Nephron progenitor cell (in vitro differentiated cells): ENCODE data around the gene HMOX1.
"Not testable (repeated sequence)": the region's sequence is repeated elsewhere in the genome, so short reads cannot be mapped to it uniquely, and the experiment has no call there.

Experiments used
- DNase-seq: peaks from one replicate; pipeline ENCODE4 v3.0.0; 2021
- H3K27ac Mint-ChIP-seq: 2 replicates; pipeline ENCODE4 v1.8.0; 2021; ENCODE audit warnings: mild to moderate bottlenecking, moderate library complexity, mixed read lengths
- H3K27me3 Mint-ChIP-seq: 2 replicates; pipeline ENCODE4 v1.8.0; 2021; ENCODE audit warnings: mild to moderate bottlenecking, low read depth, mixed read lengths; ENCODE audit not compliant: poor library complexity
- H3K36me3 Mint-ChIP-seq: 2 replicates; pipeline ENCODE4 v1.8.0; 2021; ENCODE audit warnings: low read depth, mixed read lengths
- H3K4me1 Mint-ChIP-seq: 2 replicates; pipeline ENCODE4 v1.8.0; 2021; ENCODE audit warnings: mixed read lengths
- H3K4me3 Mint-ChIP-seq: 2 replicates; pipeline ENCODE4 v1.8.0; 2021; ENCODE audit warnings: mild to moderate bottlenecking, moderate library complexity, mixed read lengths
- H3K9me3 Mint-ChIP-seq: 2 replicates; pipeline ENCODE4 v1.8.0; 2021; ENCODE audit warnings: mild to moderate bottlenecking, moderate library complexity, mixed read lengths
- TF ChIP-seq, protein P1 (sequence below): fragments of 200-600 bp; sonication (generic); IDR thresholded peaks from 2 replicates; pipeline ENCODE4 v1.5.0; 2021; ENCODE audit warnings: antibody characterized with exemption

HMOX1 gene

DNA sequence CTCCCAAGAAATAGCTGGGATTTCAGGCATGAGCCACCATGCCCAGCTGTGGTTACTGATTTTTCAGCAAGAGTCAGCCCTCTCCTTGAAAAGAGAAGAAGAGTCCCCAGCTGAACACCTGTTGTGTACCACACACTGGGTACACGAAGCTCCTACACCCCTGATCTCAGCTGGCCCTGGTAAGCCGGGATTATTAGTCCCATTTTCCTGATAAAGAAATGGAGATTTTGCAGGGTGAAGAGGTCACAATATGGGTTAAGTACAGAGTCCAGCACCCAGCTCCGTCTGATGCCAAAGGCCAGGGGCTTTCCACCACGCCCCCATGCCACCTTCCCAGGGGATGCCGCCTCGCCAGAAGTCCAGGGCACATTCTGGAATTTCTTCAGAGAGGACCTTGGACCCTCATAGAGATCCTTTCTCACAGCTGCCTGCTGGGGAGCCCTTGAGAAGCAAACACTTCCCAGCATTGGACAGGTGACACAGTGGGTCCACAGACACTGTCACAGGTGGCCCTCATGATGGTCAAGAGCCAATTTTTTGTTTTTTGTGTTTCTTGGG lies 19.8 kb upstream of the HMOX1 start:
- TF ChIP-seq, protein P1, sequence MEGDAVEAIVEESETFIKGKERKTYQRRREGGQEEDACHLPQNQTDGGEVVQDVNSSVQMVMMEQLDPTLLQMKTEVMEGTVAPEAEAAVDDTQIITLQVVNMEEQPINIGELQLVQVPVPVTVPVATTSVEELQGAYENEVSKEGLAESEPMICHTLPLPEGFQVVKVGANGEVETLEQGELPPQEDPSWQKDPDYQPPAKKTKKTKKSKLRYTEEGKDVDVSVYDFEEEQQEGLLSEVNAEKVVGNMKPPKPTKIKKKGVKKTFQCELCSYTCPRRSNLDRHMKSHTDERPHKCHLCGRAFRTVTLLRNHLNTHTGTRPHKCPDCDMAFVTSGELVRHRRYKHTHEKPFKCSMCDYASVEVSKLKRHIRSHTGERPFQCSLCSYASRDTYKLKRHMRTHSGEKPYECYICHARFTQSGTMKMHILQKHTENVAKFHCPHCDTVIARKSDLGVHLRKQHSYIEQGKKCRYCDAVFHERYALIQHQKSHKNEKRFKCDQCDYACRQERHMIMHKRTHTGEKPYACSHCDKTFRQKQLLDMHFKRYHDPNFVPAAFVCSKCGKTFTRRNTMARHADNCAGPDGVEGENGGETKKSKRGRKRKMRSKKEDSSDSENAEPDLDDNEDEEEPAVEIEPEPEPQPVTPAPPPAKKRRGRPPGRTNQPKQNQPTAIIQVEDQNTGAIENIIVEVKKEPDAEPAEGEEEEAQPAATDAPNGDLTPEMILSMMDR, result no peak
- Mint-ChIP-seq H3K36me3 (no peaks in the 10 kb centered on the region), H3K27me3 (peaks cover 7% of the 10 kb centered on the region), H3K4me3 (no peak overlapping the region), H3K27ac (no peak overlapping the region), H3K4me1 (peaks cover 4% of the 10 kb centered on the region), H3K9me3 (no peaks in the 10 kb centered on the region)
- no peak for DNase-seq

DNA sequence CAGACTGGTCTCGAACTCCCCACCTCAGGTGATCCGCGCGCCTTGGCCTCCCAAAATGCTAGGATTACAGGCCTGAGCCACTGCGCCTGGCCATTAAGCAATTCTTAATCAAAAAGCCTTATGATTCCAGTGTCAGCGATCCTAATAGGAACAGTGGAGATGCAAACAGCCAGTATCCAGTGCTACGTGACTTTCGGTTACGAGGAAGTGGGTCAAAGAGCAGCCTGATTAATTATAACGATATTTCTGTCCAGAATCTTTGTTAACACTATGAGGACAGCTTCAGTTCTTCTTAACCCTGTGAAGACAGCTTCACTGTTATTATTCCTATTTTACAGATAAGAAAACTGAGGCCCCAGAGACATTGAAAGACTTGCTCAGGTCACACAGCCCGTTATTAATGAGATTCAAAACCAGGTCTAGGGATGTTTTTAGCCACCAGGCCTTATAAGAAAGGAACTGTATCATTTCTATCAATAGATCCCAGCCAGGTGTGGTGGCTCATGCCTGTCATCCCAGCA lies 17.3 kb upstream of the HMOX1 start:
- H3K27ac Mint-ChIP-seq, result no peak overlapping the region
- no peaks in the 10 kb centered on the region for H3K36me3 Mint-ChIP-seq
- H3K4me3 Mint-ChIP-seq, result no peak overlapping the region
- peaks cover 5% of the 10 kb centered on the region for H3K4me1 Mint-ChIP-seq
- no peak for DNase-seq
- TF ChIP-seq, protein P1, result no peak
- peaks cover 16% of the 10 kb centered on the region for H3K27me3 Mint-ChIP-seq
- H3K9me3 Mint-ChIP-seq, result no peaks in the 10 kb centered on the region

DNA sequence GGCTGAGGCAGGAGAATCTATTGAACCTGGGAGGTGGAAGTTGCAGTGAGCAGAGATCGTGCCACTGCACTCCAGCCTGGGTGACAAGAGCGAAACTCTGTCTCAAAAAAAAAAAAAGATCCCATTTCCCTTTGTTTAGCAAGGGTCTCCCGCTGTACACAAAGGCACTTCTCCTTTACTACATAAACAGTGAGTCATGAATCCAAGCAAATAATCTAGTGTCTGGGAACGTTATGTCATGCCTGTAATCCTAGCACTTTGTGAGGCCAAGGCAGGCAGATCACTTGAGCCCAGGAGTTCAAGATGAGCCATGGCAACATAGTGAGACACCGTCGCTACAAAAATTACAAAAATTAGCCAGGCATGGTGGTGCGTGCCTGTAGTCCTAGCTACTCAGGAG lies 16.7 kb upstream of the HMOX1 start:
- not testable (repeated sequence) for H3K4me3 Mint-ChIP-seq, DNase-seq, H3K36me3 Mint-ChIP-seq, H3K9me3 Mint-ChIP-seq
- Mint-ChIP-seq H3K27ac (peak overlapping the region; percentile 74), H3K27me3 (peaks cover 19% of the 10 kb centered on the region), H3K4me1 (peaks cover 11% of the 10 kb centered on the region)

DNA sequence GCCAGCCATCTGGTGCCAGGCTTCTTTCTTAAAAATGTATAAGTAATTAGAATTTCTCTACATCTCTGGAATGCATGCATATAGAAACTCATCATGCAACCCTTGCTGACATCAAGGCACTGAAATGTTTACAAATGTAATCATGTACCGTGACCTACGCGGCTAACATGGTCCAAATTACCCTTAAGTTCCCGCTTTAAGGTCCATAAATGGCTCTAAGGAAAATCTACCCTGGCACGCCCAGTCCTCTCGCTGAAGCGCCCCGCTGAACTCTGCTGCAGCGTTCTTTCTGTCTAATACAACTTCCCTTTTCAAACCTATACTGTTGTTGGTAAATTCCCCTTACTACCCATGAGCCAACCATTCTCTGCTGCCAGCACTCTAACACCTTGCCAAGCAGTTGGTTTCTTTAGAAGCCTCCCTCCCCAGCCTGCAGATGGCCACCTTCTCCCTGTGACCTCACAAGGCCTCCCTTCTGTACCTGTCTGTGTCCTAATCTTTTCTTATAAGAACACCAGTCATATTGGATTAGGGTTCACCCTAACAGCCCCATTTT lies 13.5 kb upstream of the HMOX1 start:
- H3K36me3 Mint-ChIP-seq, result no peaks in the 10 kb centered on the region
- no peaks in the 10 kb centered on the region for H3K9me3 Mint-ChIP-seq
- H3K4me1 Mint-ChIP-seq, result peaks cover 27% of the 10 kb centered on the region
- no peak overlapping the region for H3K27ac Mint-ChIP-seq
- no peak overlapping the region for H3K4me3 Mint-ChIP-seq
- DNase-seq, result no peak
- TF ChIP-seq, protein P1, result no peak
- peaks cover 24% of the 10 kb centered on the region for H3K27me3 Mint-ChIP-seq

DNA sequence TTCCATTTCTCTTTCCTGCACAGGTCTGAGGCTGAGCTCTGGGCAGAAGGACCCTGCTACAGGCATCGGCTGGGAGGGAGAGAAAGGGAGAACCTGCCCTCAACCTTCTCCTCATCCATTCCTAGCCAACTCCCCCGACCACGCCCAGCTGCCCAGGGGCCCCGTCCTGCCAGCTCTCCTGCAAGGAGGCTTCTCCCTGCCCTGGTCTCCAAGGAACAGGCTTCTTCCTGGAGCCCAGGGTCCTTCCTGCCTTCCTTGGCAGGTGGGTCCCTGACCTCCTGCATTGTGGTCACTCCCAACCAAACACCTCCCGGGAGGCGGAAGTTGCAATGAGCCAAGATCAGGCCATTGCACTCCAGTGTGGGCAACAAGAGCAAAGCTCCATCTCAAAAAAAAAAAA lies 12.5 kb upstream of the HMOX1 start:
- Mint-ChIP-seq H3K4me1 (peaks cover 27% of the 10 kb centered on the region), H3K4me3 (no peak overlapping the region), H3K27ac (no peak overlapping the region), H3K36me3 (no peaks in the 10 kb centered on the region), H3K27me3 (peaks cover 24% of the 10 kb centered on the region), H3K9me3 (no peaks in the 10 kb centered on the region)
- TF ChIP-seq, protein P1, result no peak
- no peak for DNase-seq

DNA sequence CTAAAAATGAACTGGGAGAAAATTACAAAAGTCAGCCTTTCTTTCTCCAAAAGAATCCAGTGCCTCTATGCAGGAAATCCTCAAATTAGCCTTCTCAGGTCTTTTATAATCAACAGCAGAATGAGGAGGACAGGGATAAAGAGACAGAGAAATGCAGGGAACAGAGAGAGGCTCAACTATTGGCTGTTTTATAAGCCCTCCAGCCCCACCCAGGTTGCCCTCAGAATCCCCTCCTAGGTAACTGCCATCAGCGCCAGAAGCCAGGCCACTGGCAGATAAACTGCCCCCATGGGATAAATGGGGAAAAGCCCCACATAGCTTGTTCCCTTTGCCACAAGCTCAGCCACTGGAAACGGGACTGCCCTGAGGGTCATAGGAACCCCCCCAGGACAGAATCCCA lies 10.9 kb upstream of the HMOX1 start:
- Mint-ChIP-seq H3K9me3 (no peaks in the 10 kb centered on the region), H3K27ac (no peak overlapping the region), H3K27me3 (peaks cover 20% of the 10 kb centered on the region), H3K4me3 (no peak overlapping the region), H3K4me1 (peaks cover 33% of the 10 kb centered on the region), H3K36me3 (no peaks in the 10 kb centered on the region)
- TF ChIP-seq, protein P1, result no peak
- no peak for DNase-seq
